ENCODE results near the gene EDRF1. TPM values are rescaled to one million over a fixed set of nuclear protein-coding genes. Genes with fewer than 3 reads are reported as not detected.

EDRF1 gene
- total and polyA plus RNA-seq, 2 of the 4 experiments (the other 2 are of a cell fraction): 17.0 to 24.9 TPM

Other genes with a start within 250 kb of the EDRF1 start
- not detected in 2 replicates for gene TEX36, start 36.5 kb upstream of the EDRF1 start, total RNA-seq (2012; rRNA removed)
- gene TEX36, start 36.5 kb upstream of the EDRF1 start, polyA plus RNA-seq (2012; rRNA removed): not detected in 2 replicates
- not detected in 2 replicates for gene MMP21, start 56.1 kb downstream of the EDRF1 start, total RNA-seq (2012; rRNA removed)
- gene MMP21, start 56.1 kb downstream of the EDRF1 start, polyA plus RNA-seq (2012; rRNA removed): not detected in 2 replicates
- 56.5 and 63.6 TPM in 2 replicates for gene UROS, start 103.5 kb downstream of the EDRF1 start, total RNA-seq (2012; rRNA removed)
- 48.7 and 50.4 TPM in 2 replicates for gene UROS, start 103.5 kb downstream of the EDRF1 start, polyA plus RNA-seq (2012; rRNA removed)
- 31.9 and 65.8 TPM in 2 replicates for gene BCCIP, start 103.8 kb downstream of the EDRF1 start, total RNA-seq (2012; rRNA removed)
- 42.4 and 49.2 TPM in 2 replicates for gene BCCIP, start 103.8 kb downstream of the EDRF1 start, polyA plus RNA-seq (2012; rRNA removed)
- 27.8 and 35.0 TPM in 2 replicates for gene DHX32, start 161.6 kb downstream of the EDRF1 start, total RNA-seq (2012; rRNA removed)
- 11.5 and 15.6 TPM in 2 replicates for gene DHX32, start 161.6 kb downstream of the EDRF1 start, polyA plus RNA-seq (2012; rRNA removed)
- 0.90 and 1.9 TPM in 2 replicates for gene FANK1, start 176.9 kb downstream of the EDRF1 start, total RNA-seq (2012; rRNA removed)
- 2.0 and 2.2 TPM in 2 replicates for gene FANK1, start 176.9 kb downstream of the EDRF1 start, polyA plus RNA-seq (2012; rRNA removed)

All from IMR-90 (cell line).